Osteocyte (in vitro differentiated cells): ENCODE measurements around the gene CAND2. TPM values are rescaled to one million over a fixed set of nuclear protein-coding genes. Genes with fewer than 3 reads are reported as not detected.

Source experiments
- DNase-seq: peaks from one replicate; pipeline ENCODE4 v3.0.0; 2021; ENCODE audit warnings: mixed read lengths; ENCODE audit not compliant: unreplicated experiment; ENCODE audit errors: extremely low spot score
- H3K27ac Mint-ChIP-seq: one replicate; pipeline ENCODE4 v1.8.0; 2021; ENCODE audit warnings: mild to moderate bottlenecking, mixed read lengths; ENCODE audit not compliant: unreplicated experiment
- H3K27me3 Mint-ChIP-seq: one replicate; pipeline ENCODE4 v1.8.0; 2021; ENCODE audit warnings: mixed read lengths; ENCODE audit not compliant: unreplicated experiment
- H3K36me3 Mint-ChIP-seq: one replicate; pipeline ENCODE4 v1.8.0; 2021; ENCODE audit warnings: mixed read lengths; ENCODE audit not compliant: unreplicated experiment
- H3K4me1 Mint-ChIP-seq: one replicate; pipeline ENCODE4 v1.8.0; 2021; ENCODE audit warnings: mixed read lengths; ENCODE audit not compliant: unreplicated experiment
- H3K4me3 Mint-ChIP-seq: one replicate; pipeline ENCODE4 v1.8.0; 2021; ENCODE audit warnings: mild to moderate bottlenecking, moderate library complexity, mixed read lengths; ENCODE audit not compliant: unreplicated experiment
- H3K9me3 Mint-ChIP-seq: one replicate; pipeline ENCODE4 v1.8.0; 2021; ENCODE audit warnings: mixed read lengths; ENCODE audit not compliant: unreplicated experiment
- CTCF ChIP-seq: fragments of 200-600 bp; sonication (generic); IDR thresholded peaks from 2 replicates; pipeline ENCODE4 v1.5.0; 2021; ENCODE audit warnings: antibody characterized with exemption, mild to moderate bottlenecking, moderate library complexity
- total RNA-seq: library from RNA; stranded (reverse); gene quantifications from 2 replicates; pipeline ENCODE4 v1.2.1, GENCODE V29; 2021

Gene CAND2
- total RNA-seq, 1 donor from 2014 or later: 10.4 TPM

- H3K9me3 Mint-ChIP-seq: no peaks in the 10 kb centered on the region
- H3K4me1 Mint-ChIP-seq: peaks cover 44% of the 10 kb centered on the region
- TF ChIP-seq CTCF: no peak
- H3K27me3 Mint-ChIP-seq: no peaks in the 10 kb centered on the region
- peak overlapping the region; percentile 96 for H3K27ac Mint-ChIP-seq
- DNase-seq: no peak
- no peaks in the 10 kb centered on the region for H3K36me3 Mint-ChIP-seq
- H3K4me3 Mint-ChIP-seq: peak overlapping the region; percentile 10
These were observed 36.6 kb upstream of the CAND2 start for GRCh38 chr3:12759693-12760565.

GRCh38 chr3:12764171-12764776 is 32.2 kb upstream of the CAND2 start:
- no peak for TF ChIP-seq CTCF
- Mint-ChIP-seq H3K4me1 (peaks cover 31% of the 10 kb centered on the region), H3K4me3 (no peak overlapping the region), H3K9me3 (no peaks in the 10 kb centered on the region), H3K27ac (no peak overlapping the region), H3K36me3 (no peaks in the 10 kb centered on the region), H3K27me3 (no peaks in the 10 kb centered on the region)
- DNase-seq: no peak

- H3K27ac Mint-ChIP-seq: no peak overlapping the region
These were observed 29.9 kb upstream of the CAND2 start for GRCh38 chr3:12766541-12766940.

GRCh38 chr3:12768579-12769527 is 27.6 kb upstream of the CAND2 start:
- Mint-ChIP-seq H3K4me1 (peaks cover 6% of the 10 kb centered on the region), H3K4me3 (no peak overlapping the region), H3K27ac (no peak overlapping the region), H3K9me3 (no peaks in the 10 kb centered on the region), H3K27me3 (no peaks in the 10 kb centered on the region), H3K36me3 (no peaks in the 10 kb centered on the region)
- no peak for DNase-seq
- TF ChIP-seq CTCF: no peak

More at GRCh38 chr3:12766541-12766940, 29.9 kb upstream of the CAND2 start:
- no peak for TF ChIP-seq CTCF
- no peaks in the 10 kb centered on the region for H3K9me3 Mint-ChIP-seq
- peaks cover 17% of the 10 kb centered on the region for H3K4me1 Mint-ChIP-seq
- H3K36me3 Mint-ChIP-seq: no peaks in the 10 kb centered on the region
- H3K27me3 Mint-ChIP-seq: no peaks in the 10 kb centered on the region
- no peak for DNase-seq
- no peak overlapping the region for H3K4me3 Mint-ChIP-seq
